ENCODE results near the gene FAM163B. TPM values are rescaled to one million over a fixed set of nuclear protein-coding genes. Genes with fewer than 3 reads are reported as not detected.
"Not testable (repeated sequence)": the region's sequence is repeated elsewhere in the genome, so short reads cannot be mapped to it uniquely, and the experiment has no call there.

FAM163B gene
- total RNA-seq, 1 donor from 2014 or later = not detected

- intact Hi-C loops (cut with DNase I) = no loop called here
- no peak overlapping the region for H3K4me3 ChIP-seq
- H3K36me3 ChIP-seq = no peaks in the 10 kb centered on the region
- no peaks in the 10 kb centered on the region for H3K27me3 ChIP-seq
- peak in 1 of 3 experiments; percentile 9 for TF ChIP-seq CTCF (IDR thresholded peaks at IDR 0.05)
- no peaks in the 10 kb centered on the region for H3K9me3 ChIP-seq
- no peak for DNase-seq (ENCODE audit: low spot score in 2 of 2)
- H3K4me1 ChIP-seq = peaks cover 11 to 26% of the 10 kb centered on the region in 2 donors
- peak overlapping the region; percentile 10 to 76 for H3K27ac ChIP-seq
These were observed 44.6 kb downstream of the FAM163B start for GRCh38 chr9:133564451-133565116.

- H3K36me3 ChIP-seq; DNase-seq (ENCODE audit: low spot score in 2 of 2); H3K27me3 ChIP-seq; H3K9me3 ChIP-seq; H3K27ac ChIP-seq; intact Hi-C loops (cut with DNase I); H3K4me3 ChIP-seq: not testable (repeated sequence)
- peaks cover 11 to 29% of the 10 kb centered on the region in 2 donors for H3K4me1 ChIP-seq
These were observed 45.4 kb downstream of the FAM163B start for GRCh38 chr9:133563814-133564213.

GRCh38 chr9:133563291-133563796 is 45.8 kb downstream of the FAM163B start:
- Histone ChIP-seq H3K36me3 (no peaks in the 10 kb centered on the region), H3K4me1 (peaks cover 11 to 32% of the 10 kb centered on the region in 2 donors), H3K9me3 (no peaks in the 10 kb centered on the region), H3K4me3 (no peak overlapping the region), H3K27ac (no peak overlapping the region), H3K27me3 (no peaks in the 10 kb centered on the region)
- intact Hi-C loops (cut with DNase I) = no loop called here
- TF ChIP-seq CTCF (IDR thresholded peaks at IDR 0.05) = no peak
- DNase-seq (ENCODE audit: low spot score in 2 of 2) = no peak

GRCh38 chr9:133562611-133563290 is 46.4 kb downstream of the FAM163B start:
- no peak overlapping the region for H3K27ac ChIP-seq
- no peak for DNase-seq (ENCODE audit: low spot score in 2 of 2)
- H3K4me3 ChIP-seq = no peak overlapping the region
- H3K9me3 ChIP-seq = no peaks in the 10 kb centered on the region
- H3K36me3 ChIP-seq = no peaks in the 10 kb centered on the region
- intact Hi-C loops (cut with DNase I) = no loop called here
- H3K4me1 ChIP-seq = peaks cover 14 to 38% of the 10 kb centered on the region in 2 donors
- no peak for TF ChIP-seq CTCF (IDR thresholded peaks at IDR 0.05)
- H3K27me3 ChIP-seq = no peaks in the 10 kb centered on the region

GRCh38 chr9:133561976-133562554 is 47.1 kb downstream of the FAM163B start:
- Histone ChIP-seq H3K27ac (no peak overlapping the region), H3K4me3 (no peak overlapping the region), H3K27me3 (no peaks in the 10 kb centered on the region), H3K4me1 (peaks cover 14 to 39% of the 10 kb centered on the region in 2 donors), H3K36me3 (no peaks in the 10 kb centered on the region), H3K9me3 (no peaks in the 10 kb centered on the region)
- no peak for TF ChIP-seq CTCF (IDR thresholded peaks at IDR 0.05)
- no peak for DNase-seq (ENCODE audit: low spot score in 2 of 2)
- intact Hi-C loops (cut with DNase I) = no loop called here

GRCh38 chr9:133560944-133561343 is 48.2 kb downstream of the FAM163B start:
- Histone ChIP-seq H3K4me3 (no peak overlapping the region), H3K4me1 (peaks cover 14 to 39% of the 10 kb centered on the region in 2 donors), H3K27me3 (no peaks in the 10 kb centered on the region), H3K36me3 (no peaks in the 10 kb centered on the region), H3K9me3 (no peaks in the 10 kb centered on the region), H3K27ac (no peak overlapping the region)
- no peak for TF ChIP-seq CTCF (IDR thresholded peaks at IDR 0.05)
- intact Hi-C loops (cut with DNase I) = no loop called here
- no peak for DNase-seq (ENCODE audit: low spot score in 2 of 2)
